Pancreas (tissue), 10 donors: ENCODE results near the gene TDP1. TPM values are rescaled to one million over a fixed set of nuclear protein-coding genes. Genes with fewer than 3 reads are reported as not detected.
"Not testable (repeated sequence)": the region's sequence is repeated elsewhere in the genome, so short reads cannot be mapped to it uniquely, and the experiment has no call there.

ENCODE experiments used
- ATAC-seq, 4 donors: fragments of 200-7000 bp; cut with Tn5 transposase; one replicate each; pipeline versions ENCODE4 v1.8.0 to v1.9.1; 2020; ENCODE audit warnings: mild to moderate bottlenecking in 4 of 4, moderate library complexity in 4 of 4
- DNase-seq, 6 donors: peaks; one replicate each; pipeline ENCODE4 v3.0.0-alpha.2; 2020
- FAIRE-seq: peaks from 2 replicates; lab custom pipeline; 2012; peaks lifted over from hg19 to GRCh38; lab: Jason Lieb, UNC
- H3K27ac ChIP-seq, 4 donors: fragments of 200-600 bp; sonication (generic); 1 replicate in 3 of 4; 2 replicates in 1 of 4; pipeline versions ENCODE4 v1.5.0 to v1.8.0; 2020
- H3K27me3 ChIP-seq, 4 donors: fragments of 200-600 bp; one replicate each; pipeline ENCODE4 v1.8.0; 2021
- H3K36me3 ChIP-seq, 3 donors: fragments of 200-600 bp; sonication (generic) in 1 of 3; one replicate each; pipeline versions ENCODE4 v1.5.0 to v1.8.0; 2020 to 2021
- H3K4me1 ChIP-seq, 3 donors: fragments of 200-600 bp; one replicate each; pipeline ENCODE4 v1.8.0; 2021
- H3K4me3 ChIP-seq, 4 donors: fragments of 200-600 bp; sonication (generic) in 2 of 4; one replicate each; pipeline versions ENCODE4 v1.5.0 to v1.8.0; 2020 to 2021
- H3K9me3 ChIP-seq, 4 donors: fragments of 200-600 bp; one replicate each; pipeline ENCODE4 v1.8.0; 2021
- WGBS, 2 donors: extraction: QIAGEN DNeasy Blood & Tissue Kit; methylation state at CpG; one replicate each; pipeline ENCODE4 v1.1.7; 2013; 5-methylcytosine and 5-hydroxymethylcytosine counted together
- intact Hi-C, 3 donors: fragments of 100-400 bp; cut with DNase I; formaldehyde crosslinking; loops; one replicate each; pipeline versions ENCODE4 v1.11.1 to v1.14.2; 2022
- polyA plus RNA-seq, 2 donors: library from polyadenylated mRNA; stranded (reverse); fragments of 200-250 nt; gene quantifications; one replicate each; pipeline ENCODE4 v1.2.3, GENCODE V29; 2013
- total RNA-seq, 6 donors: library from RNA; stranded (reverse); fragmentation: NEBNext Ultra II Directional in 4 of 6; extraction: Animal tissue kit (Norgen Biotek cat#: 25700) in 4 of 6; gene quantifications; one replicate each; pipeline versions ENCODE4 v1.2.1 to v1.2.4, GENCODE V29; 2021 to 2023
- TF ChIP-seq, protein P1 (sequence below), 4 donors: fragments of 200-600 bp; sonication (generic) in 3 of 4; IDR thresholded peaks; one replicate each; pipeline versions ENCODE4 v1.5.0 to v1.8.0; 2021; ENCODE audit warnings: antibody characterized with exemption in 4 of 4
- donor health status: healthy with polysubstance abuse.
- donor health status: DM: no; HTN: no; CAD: no; lungs with moderate emphysema.
- donor health status: DM: no; HTN: no; CAD: no.
- donor health status: control.
- donor health status: control.
- donor health status: Bipolar disorder and iron deficiency.
- donor health status: DM: yes; HTN: yes; CAD: no.
- donor health status: DM: no; HTN: no; CAD: no.
- donor health status: DM: no; HTN: no; CAD: no.
- donor health status: DM: yes; HTN: yes; CAD: no.

TDP1 gene
- total and polyA plus RNA-seq, 8 donors = 2.2 to 9.5 (median 5.8) TPM

DNA sequence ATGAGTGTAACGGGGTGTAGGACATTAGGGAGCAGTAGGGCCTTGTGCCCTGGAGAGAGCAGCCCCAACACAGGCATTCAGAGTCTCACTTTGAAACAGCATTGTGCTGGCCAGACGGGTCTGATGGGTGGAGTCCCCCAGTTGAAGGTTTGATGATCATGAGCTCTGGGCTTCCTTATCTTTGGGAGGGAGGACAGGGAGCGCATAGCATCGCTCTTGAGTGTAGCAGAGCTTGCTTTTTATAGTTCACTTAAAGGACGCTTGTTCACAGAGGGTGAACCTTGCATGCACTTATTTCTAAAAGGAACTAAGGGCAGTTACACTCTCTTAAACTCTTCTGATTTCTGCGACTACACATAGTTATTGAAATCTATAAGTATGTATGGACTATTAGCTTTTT, 116.6 kb downstream of the TDP1 start:
- Histone ChIP-seq H3K9me3 (no peaks in the 10 kb centered on the region), H3K4me3 (no peak overlapping the region), H3K27me3 (no peaks in the 10 kb centered on the region), H3K27ac (no peak overlapping the region), H3K4me1 (no peaks in the 10 kb centered on the region), H3K36me3 (no peaks in the 10 kb centered on the region)
- TF ChIP-seq, protein P1, sequence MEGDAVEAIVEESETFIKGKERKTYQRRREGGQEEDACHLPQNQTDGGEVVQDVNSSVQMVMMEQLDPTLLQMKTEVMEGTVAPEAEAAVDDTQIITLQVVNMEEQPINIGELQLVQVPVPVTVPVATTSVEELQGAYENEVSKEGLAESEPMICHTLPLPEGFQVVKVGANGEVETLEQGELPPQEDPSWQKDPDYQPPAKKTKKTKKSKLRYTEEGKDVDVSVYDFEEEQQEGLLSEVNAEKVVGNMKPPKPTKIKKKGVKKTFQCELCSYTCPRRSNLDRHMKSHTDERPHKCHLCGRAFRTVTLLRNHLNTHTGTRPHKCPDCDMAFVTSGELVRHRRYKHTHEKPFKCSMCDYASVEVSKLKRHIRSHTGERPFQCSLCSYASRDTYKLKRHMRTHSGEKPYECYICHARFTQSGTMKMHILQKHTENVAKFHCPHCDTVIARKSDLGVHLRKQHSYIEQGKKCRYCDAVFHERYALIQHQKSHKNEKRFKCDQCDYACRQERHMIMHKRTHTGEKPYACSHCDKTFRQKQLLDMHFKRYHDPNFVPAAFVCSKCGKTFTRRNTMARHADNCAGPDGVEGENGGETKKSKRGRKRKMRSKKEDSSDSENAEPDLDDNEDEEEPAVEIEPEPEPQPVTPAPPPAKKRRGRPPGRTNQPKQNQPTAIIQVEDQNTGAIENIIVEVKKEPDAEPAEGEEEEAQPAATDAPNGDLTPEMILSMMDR (IDR thresholded peaks at IDR 0.05) = no peak
- 69 to 73% methylated on average over 6 of the region's 6 CpGs for WGBS, 2 donors
- intact Hi-C loops = no loop called here
- FAIRE-seq = no peak
- no peak for ATAC-seq
- DNase-seq = no peak

DNA sequence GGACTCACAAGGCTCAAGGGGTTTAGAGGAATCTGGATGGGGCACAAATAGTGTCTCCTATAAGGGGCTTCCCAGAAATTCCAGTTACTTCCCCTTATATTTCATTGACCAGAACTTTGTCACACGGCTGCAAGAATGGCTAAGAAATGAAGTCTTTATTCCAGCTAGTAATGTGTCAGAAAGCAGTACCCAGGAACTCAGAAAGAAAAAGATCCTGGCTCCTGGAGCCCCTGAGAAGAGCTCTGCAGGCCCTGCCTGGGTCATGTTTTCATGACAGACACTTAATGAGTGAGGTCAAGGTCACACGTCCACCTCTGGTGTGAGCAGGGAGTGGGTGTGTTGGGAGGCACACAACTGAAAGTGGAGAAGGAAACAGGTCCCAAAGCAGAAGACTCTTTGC, 123.8 kb downstream of the TDP1 start:
- Histone ChIP-seq H3K4me3 (no peak overlapping the region), H3K36me3 (no peaks in the 10 kb centered on the region), H3K27ac (no peak overlapping the region), H3K27me3 (no peaks in the 10 kb centered on the region), H3K9me3 (no peaks in the 10 kb centered on the region), H3K4me1 (no peaks in the 10 kb centered on the region)
- no peak for ATAC-seq
- DNase-seq = no peak
- intact Hi-C loops = no loop called here
- FAIRE-seq = no peak
- 67 to 70% methylated on average over 2 of the region's 2 CpGs for WGBS, 2 donors
- TF ChIP-seq, protein P1 (IDR thresholded peaks at IDR 0.05) = no peak

DNA sequence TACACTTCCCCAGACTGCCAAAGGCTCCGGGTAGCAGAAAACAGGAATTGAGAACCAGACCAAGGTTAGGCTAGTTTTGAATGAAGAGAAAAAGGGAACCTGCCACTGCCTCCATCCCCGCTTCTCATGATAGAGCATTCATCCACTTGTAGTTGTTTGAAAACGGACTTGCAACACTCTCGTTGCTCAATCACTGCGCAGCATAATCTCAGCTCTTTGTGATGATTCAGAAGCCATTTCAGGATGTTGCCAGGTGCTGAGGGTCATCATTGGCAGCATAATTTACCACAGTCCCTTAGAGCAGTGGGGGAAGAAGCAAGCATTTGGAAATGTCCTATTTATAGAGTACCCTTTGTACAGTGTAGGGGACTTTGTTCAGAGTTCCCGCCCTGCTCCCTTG, 131.7 kb downstream of the TDP1 start:
- Histone ChIP-seq H3K27me3 (no peaks in the 10 kb centered on the region), H3K4me3 (no peak overlapping the region), H3K4me1 (no peaks in the 10 kb centered on the region), H3K36me3 (no peaks in the 10 kb centered on the region), H3K9me3 (no peaks in the 10 kb centered on the region), H3K27ac (no peak overlapping the region)
- ATAC-seq (peak in 2 of 4 donors; percentile 75 to 80), DNase-seq (peak in 1 of 6 donors; percentile 24), FAIRE-seq (no peak)
- 64 to 77% methylated on average over 6 of the region's 6 CpGs for WGBS, 2 donors
- intact Hi-C loops = no loop called here
- TF ChIP-seq, protein P1 (IDR thresholded peaks at IDR 0.05) = no peak

DNA sequence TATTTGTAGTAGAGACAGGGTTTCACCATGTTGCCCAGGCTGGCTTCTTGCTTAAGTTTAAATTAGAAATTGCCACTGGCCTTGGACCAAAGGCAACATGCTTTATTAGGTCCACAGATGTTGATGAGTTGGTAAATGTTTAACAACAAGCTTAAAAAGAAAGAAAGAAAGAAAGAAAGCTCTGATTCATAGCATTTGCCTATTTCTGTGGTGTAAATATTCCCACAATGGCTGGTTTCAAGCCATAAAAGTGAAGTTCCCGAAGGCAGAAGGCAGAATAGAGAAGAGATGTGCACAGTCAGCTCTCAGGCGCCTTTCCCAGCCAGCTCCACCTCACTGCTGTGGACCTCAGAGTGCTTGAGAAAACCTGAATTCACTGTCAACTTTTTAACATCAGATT, 132.4 kb downstream of the TDP1 start:
- WGBS, 2 donors = 77 to 83% methylated on average over 2 of the region's 2 CpGs
- no peak for DNase-seq
- no peaks in the 10 kb centered on the region for H3K9me3 ChIP-seq
- no peak overlapping the region for H3K27ac ChIP-seq
- H3K27me3 ChIP-seq = no peaks in the 10 kb centered on the region
- intact Hi-C loops = no loop called here
- no peak for FAIRE-seq
- H3K36me3 ChIP-seq = no peaks in the 10 kb centered on the region
- TF ChIP-seq, protein P1 (IDR thresholded peaks at IDR 0.05) = no peak
- H3K4me3 ChIP-seq = no peak overlapping the region
- ATAC-seq = no peak
- no peaks in the 10 kb centered on the region for H3K4me1 ChIP-seq

DNA sequence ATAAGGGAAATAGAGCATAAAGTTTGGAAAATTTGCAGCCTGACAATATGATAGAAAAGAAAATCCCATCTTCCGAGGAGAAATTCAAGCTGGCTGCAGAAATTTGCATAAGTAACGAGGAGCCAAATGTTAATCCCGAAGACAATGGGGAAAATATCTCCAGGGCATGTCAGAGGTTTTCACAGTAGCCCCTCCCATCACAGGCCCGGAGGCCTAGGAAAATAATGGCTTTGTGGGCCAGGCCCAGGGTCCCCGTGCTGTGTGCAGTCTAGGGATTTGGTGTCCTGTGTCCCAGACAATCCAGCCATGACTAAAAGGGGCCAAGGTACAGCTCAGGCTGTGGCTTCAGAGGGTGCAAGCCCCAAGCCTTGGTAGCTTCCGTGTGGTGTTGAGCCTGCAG, 133.8 kb downstream of the TDP1 start:
- whole genome bisulfite sequencing, 2 donors = 40 to 43% methylated on average over 6 of the region's 6 CpGs
- H3K27ac ChIP-seq, ATAC-seq, H3K9me3 ChIP-seq, intact Hi-C loops, DNase-seq, H3K4me1 ChIP-seq, H3K4me3 ChIP-seq, FAIRE-seq, H3K27me3 ChIP-seq, H3K36me3 ChIP-seq: not testable (repeated sequence)
